Spleen (tissue), 13 donors: ENCODE data around the gene RFXANK. TPM values are rescaled to one million over a fixed set of nuclear protein-coding genes. Genes with fewer than 3 reads are reported as not detected.

ENCODE experiments used
- DNase-seq: peaks from one replicate; pipeline ENCODE4 v3.0.0-alpha.2; 2020
- H3K27ac ChIP-seq, 8 donors: fragments of 200-600 bp; sonication (generic) in 7 of 8; 1 replicate in 4 of 8; 2 replicates in 4 of 8; pipeline versions ENCODE4 v1.5.0 to v1.8.0; 2016 to 2021; ENCODE audit warnings: inconsistent platforms in 4 of 8, mild to moderate bottlenecking in 4 of 8, moderate library complexity in 1 of 8
- H3K27me3 ChIP-seq, 7 donors: fragments of 200-600 bp; sonication (generic) in 6 of 7; replicated peaks in 1 of 7; 1 replicate in 4 of 7; 2 replicates in 3 of 7; pipeline versions ENCODE4 v1.5.0 to v1.8.0; 2016 to 2021; ENCODE audit warnings: inconsistent platforms in 3 of 7, mild to moderate bottlenecking in 1 of 7
- H3K36me3 ChIP-seq, 6 donors: fragments of 200-600 bp; sonication (generic) in 5 of 6; 1 replicate in 4 of 6; 2 replicates in 2 of 6; pipeline versions ENCODE4 v1.5.0 to v1.8.0; 2016 to 2021; ENCODE audit warnings: inconsistent platforms in 2 of 6
- H3K4me1 ChIP-seq, 6 donors: fragments of 200-600 bp; sonication (generic) in 5 of 6; 1 replicate in 3 of 6; 2 replicates in 3 of 6; pipeline versions ENCODE4 v1.5.0 to v1.8.0; 2016 to 2021; ENCODE audit warnings: inconsistent platforms in 3 of 6
- H3K4me3 ChIP-seq, 8 donors: fragments of 200-600 bp; sonication (generic) in 7 of 8; 1 replicate in 4 of 8; 2 replicates in 4 of 8; pipeline versions ENCODE4 v1.5.0 to v1.8.0; 2016 to 2021; ENCODE audit warnings: inconsistent platforms in 4 of 8, mild to moderate bottlenecking in 4 of 8, moderate library complexity in 2 of 8
- H3K9me3 ChIP-seq, 8 donors: fragments of 200-600 bp; sonication (generic) in 7 of 8; 1 replicate in 4 of 8; 2 replicates in 4 of 8; pipeline versions ENCODE4 v1.5.0 to v1.8.0; 2016 to 2021; ENCODE audit warnings: inconsistent platforms in 4 of 8
- POLR2A ChIP-seq, 3 donors: fragments of 450-650 bp; IDR thresholded peaks; one replicate each; pipeline ENCODE4 v1.5.1; 2017; ENCODE audit warnings: antibody characterized with exemption in 3 of 3, mild to moderate bottlenecking in 1 of 3
- POLR2AphosphoS5 ChIP-seq, 3 donors: sonication (generic); formaldehyde crosslinking; IDR thresholded peaks; one replicate each; pipeline ENCODE4 v1.5.1; 2017; ENCODE audit warnings: antibody characterized with exemption in 3 of 3
- WGBS, 5 donors: extraction: QIAGEN DNeasy Blood & Tissue Kit in 3 of 5; methylation state at CpG; one replicate each; pipeline versions ENCODE4 v1.1.5 to v1.1.7; 2013 to 2018; 5-methylcytosine and 5-hydroxymethylcytosine counted together
- intact Hi-C: fragments of 100-400 bp; cut with DNase I; formaldehyde crosslinking; loops from one replicate; pipeline ENCODE4 v1.15.0; 2023; ENCODE audit warnings: low total_unique reads
- long read RNA-seq, 2 donors: transcript quantifications; one replicate each; lab custom pipeline, GENCODE V29; 2026
- polyA plus RNA-seq, 3 donors: library from polyadenylated mRNA; stranded (reverse); fragments of 200-250 nt; gene quantifications; one replicate each; pipeline ENCODE4 v1.2.1, GENCODE V29; 2013
- total RNA-seq, 7 donors: library from RNA; depleted of rRNA in 3 of 7; stranded (reverse); fragments of >200 nt in 3 of 7; fragmentation: NEBNext Ultra II Directional in 4 of 7; extraction: Animal tissue kit (Norgen Biotek cat#: 25700) in 4 of 7; gene quantifications; one replicate each; pipeline versions ENCODE4 v1.1.0 to v1.2.1, GENCODE V29; 2016 to 2021
- TF ChIP-seq, protein P1 (sequence below), 11 experiments: fragments of 200-600 bp in 7 of 11; fragments of 450-650 bp in 4 of 11; sonication (generic) in 4 of 11; IDR thresholded peaks in 8 of 11; conservative IDR thresholded peaks in 3 of 11; 1 replicate in 7 of 11; 2 replicates in 4 of 11; pipeline versions ENCODE4 v1.4.0 to v1.8.0; 2016 to 2021; ENCODE audit warnings: antibody characterized with exemption in 11 of 11, inconsistent platforms in 4 of 11, mild to moderate bottlenecking in 1 of 11
- donor health status: healthy with polysubstance abuse.
- donor health status: DM: no; HTN: no; CAD: no; lungs with moderate emphysema.
- donor health status: DM: no; HTN: no; CAD: no.
- donor health status: Bipolar disorder and iron deficiency.
- donor health status: healthy.
- donor health status: DM: no; HTN: no; CAD: no.
- donor health status: DM: yes; HTN: yes; CAD: no.

Gene RFXANK
- total RNA-seq (10 to 100 TPM; 47.4 to 78.4 (median 72.6) TPM), polyA plus RNA-seq (100 to 1,000 TPM; 122 to 139 (median 131) TPM)
- long read RNA-seq, donor 1, transcript RFXANK-203 (9 exons, 1,212 nt) = major isoform, 12 of 51 reads
- long read RNA-seq, donor 1, partial matches to known transcripts = 10 of 51 reads
- long read RNA-seq, donor 1, other reads (novel, unspliced or antisense) = 24 of 51 reads
- long read RNA-seq, donor 2, partial matches to known transcripts = 14 of 19 reads
- long read RNA-seq, donor 2, other reads (novel, unspliced or antisense) = 0 of 19 reads

GRCh38 chr19:19192078-19192882 is at the start of gene RFXANK, which contains the start of gene BORCS8:
RFXANK (plus strand) TSS chr19:19192258; CDS start chr19:19193947, 1,689 bp downstream.
BORCS8 (minus strand) TSS chr19:19192152; CDS start chr19:19192117, 35 bp downstream.
- peaks cover 31 to 86% (median 66%) of the 10 kb centered on the region in 6 donors for H3K4me1 ChIP-seq
- TF ChIP-seq POLR2AphosphoS5 (IDR thresholded peaks at IDR 0.05) (peak; percentile 86 to 94 (median 88)), POLR2A (IDR thresholded peaks at IDR 0.05) (peak; percentile 2 to 93 (median 75))
- TF ChIP-seq, protein P1, sequence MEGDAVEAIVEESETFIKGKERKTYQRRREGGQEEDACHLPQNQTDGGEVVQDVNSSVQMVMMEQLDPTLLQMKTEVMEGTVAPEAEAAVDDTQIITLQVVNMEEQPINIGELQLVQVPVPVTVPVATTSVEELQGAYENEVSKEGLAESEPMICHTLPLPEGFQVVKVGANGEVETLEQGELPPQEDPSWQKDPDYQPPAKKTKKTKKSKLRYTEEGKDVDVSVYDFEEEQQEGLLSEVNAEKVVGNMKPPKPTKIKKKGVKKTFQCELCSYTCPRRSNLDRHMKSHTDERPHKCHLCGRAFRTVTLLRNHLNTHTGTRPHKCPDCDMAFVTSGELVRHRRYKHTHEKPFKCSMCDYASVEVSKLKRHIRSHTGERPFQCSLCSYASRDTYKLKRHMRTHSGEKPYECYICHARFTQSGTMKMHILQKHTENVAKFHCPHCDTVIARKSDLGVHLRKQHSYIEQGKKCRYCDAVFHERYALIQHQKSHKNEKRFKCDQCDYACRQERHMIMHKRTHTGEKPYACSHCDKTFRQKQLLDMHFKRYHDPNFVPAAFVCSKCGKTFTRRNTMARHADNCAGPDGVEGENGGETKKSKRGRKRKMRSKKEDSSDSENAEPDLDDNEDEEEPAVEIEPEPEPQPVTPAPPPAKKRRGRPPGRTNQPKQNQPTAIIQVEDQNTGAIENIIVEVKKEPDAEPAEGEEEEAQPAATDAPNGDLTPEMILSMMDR (IDR thresholded peaks at IDR 0.05 in 8 of 11, conservative IDR thresholded peaks at IDR 0.05 in 3 of 11) = peak in 2 of 11 experiments; percentile 11 to 14
- no peaks in the 10 kb centered on the region for H3K27me3 ChIP-seq
- intact Hi-C loops = no loop called here
- no peaks in the 10 kb centered on the region for H3K9me3 ChIP-seq
- peak within 1 kb of the TSS; percentile 84 to 99 (median 96) for H3K4me3 ChIP-seq
- peaks cover 2 to 54% (median 10%) of the 10 kb centered on the region in 6 donors for H3K36me3 ChIP-seq
- WGBS, 5 donors = 0 to 1% (median 0%) methylated on average over 42 to 53 of the region's 53 CpGs
- peak; percentile 99 for DNase-seq
- H3K27ac ChIP-seq = peak within 1 kb of the TSS; percentile 99 to 100 (median 100)

DNA sequence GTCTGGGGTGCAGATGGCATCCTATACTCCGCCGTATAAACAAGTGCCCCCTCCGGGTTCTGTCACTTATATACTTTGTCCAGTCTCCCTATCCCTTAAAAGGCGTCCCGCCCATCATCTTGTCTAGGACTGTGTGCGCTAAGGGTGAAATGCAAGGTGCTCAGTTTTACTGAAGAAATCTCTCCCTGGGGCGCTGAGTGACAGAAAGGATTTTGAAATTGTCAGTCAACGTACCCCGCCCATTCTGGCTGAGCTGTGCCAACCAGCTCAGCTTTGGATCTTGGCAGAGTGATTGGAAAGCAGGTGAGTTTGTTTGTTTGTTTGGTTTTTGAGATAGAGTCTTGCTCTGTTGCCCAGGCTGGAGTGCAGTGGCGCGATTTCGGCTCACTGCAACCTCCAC is 49.7 kb upstream of the RFXANK start:
- Histone ChIP-seq H3K4me3 (no peak overlapping the region), H3K27me3 (no peaks in the 10 kb centered on the region), H3K27ac (no peak overlapping the region), H3K36me3 (peaks cover 0 to 19% (median 9%) of the 10 kb centered on the region in 6 donors), H3K4me1 (peaks cover 3 to 35% (median 25%) of the 10 kb centered on the region in 6 donors), H3K9me3 (no peaks in the 10 kb centered on the region)
- TF ChIP-seq POLR2A (IDR thresholded peaks at IDR 0.05) (no peak), POLR2AphosphoS5 (IDR thresholded peaks at IDR 0.05) (no peak)
- TF ChIP-seq, protein P1 (IDR thresholded peaks at IDR 0.05 in 8 of 11, conservative IDR thresholded peaks at IDR 0.05 in 3 of 11) = no peak
- no peak for DNase-seq
- intact Hi-C loops = no loop called here
- 89 to 96% (median 95%) methylated on average over 12 of the region's 12 CpGs for WGBS, 5 donors

- no peak for DNase-seq
- 88 to 91% (median 88%) methylated on average over 17 of the region's 17 CpGs for WGBS, 5 donors
Observed at GRCh38 chr19:19145281-19145680, 46.8 kb upstream of the RFXANK start.

More at GRCh38 chr19:19145281-19145680, 46.8 kb upstream of the RFXANK start:
- H3K27me3 ChIP-seq = no peaks in the 10 kb centered on the region
- intact Hi-C loops = no loop called here
- no peaks in the 10 kb centered on the region for H3K9me3 ChIP-seq
- TF ChIP-seq POLR2AphosphoS5 (IDR thresholded peaks at IDR 0.05) = no peak
- no peak for TF ChIP-seq POLR2A (IDR thresholded peaks at IDR 0.05)
- TF ChIP-seq, protein P1 (IDR thresholded peaks at IDR 0.05 in 8 of 11, conservative IDR thresholded peaks at IDR 0.05 in 3 of 11) = no peak
- no peak overlapping the region for H3K4me3 ChIP-seq
- H3K27ac ChIP-seq = no peak overlapping the region
- H3K4me1 ChIP-seq = peaks cover 0 to 12% (median 8%) of the 10 kb centered on the region in 6 donors
- peaks cover 0 to 47% (median 27%) of the 10 kb centered on the region in 6 donors for H3K36me3 ChIP-seq
